Natural killer cell (primary cell): Measurements from ENCODE around the gene SPAG16. TPM values are rescaled to one million over a fixed set of nuclear protein-coding genes. Genes with fewer than 3 reads are reported as not detected.

ENCODE experiments used
- ATAC-seq, 3 donors: fragments of 150-1000 bp in 2 of 3; fragments of 200-7000 bp in 1 of 3; cut with Tn5 transposase; 1 replicate in 1 of 3; 2 replicates in 2 of 3; pipeline ENCODE4 v1.10.0; 2021; ENCODE audit warnings: mild to moderate bottlenecking in 2 of 3, moderate library complexity in 2 of 3
- DNase-seq, 2 donors: peaks; one replicate each; pipeline versions ENCODE4 v3.0.0 to v3.0.0-alpha.2; 2013 to 2021; ENCODE audit warnings: mixed read lengths in 1 of 2
- H3K27ac ChIP-seq: one replicate; pipeline ENCODE4 v1.5.1; 2013; ENCODE audit warnings: mild to moderate bottlenecking, low read length
- H3K27me3 ChIP-seq: one replicate; pipeline ENCODE4 v1.6.1; 2013; ENCODE audit warnings: low read length; ENCODE audit not compliant: control insufficient read depth, insufficient read depth
- H3K36me3 ChIP-seq: one replicate; pipeline ENCODE4 v1.6.1; 2013; ENCODE audit warnings: low read length; ENCODE audit not compliant: control insufficient read depth, insufficient read depth
- H3K4me1 ChIP-seq: one replicate; pipeline ENCODE4 v1.6.1; 2013; ENCODE audit warnings: low read length; ENCODE audit not compliant: control insufficient read depth, insufficient read depth
- H3K4me3 ChIP-seq: one replicate; pipeline ENCODE4 v1.5.1; 2013; ENCODE audit warnings: low read length
- H3K9me3 ChIP-seq: one replicate; pipeline ENCODE4 v1.6.1; 2013; ENCODE audit warnings: low read length; ENCODE audit not compliant: control insufficient read depth, insufficient read depth
- H3K27ac Mint-ChIP-seq, 2 donors: one replicate each; pipeline ENCODE4 v1.8.0; 2022; ENCODE audit warnings: mild to moderate bottlenecking in 2 of 2, mixed read lengths in 2 of 2, moderate library complexity in 1 of 2
- H3K27me3 Mint-ChIP-seq, 2 donors: one replicate each; pipeline ENCODE4 v1.8.0; 2022; ENCODE audit warnings: low read depth in 2 of 2, mixed read lengths in 2 of 2
- H3K36me3 Mint-ChIP-seq: one replicate; pipeline ENCODE4 v1.8.0; 2022; ENCODE audit warnings: mixed read lengths
- H3K4me1 Mint-ChIP-seq, 2 donors: one replicate each; pipeline ENCODE4 v1.8.0; 2022; ENCODE audit warnings: mixed read lengths in 2 of 2
- H3K4me3 Mint-ChIP-seq: one replicate; pipeline ENCODE4 v1.8.0; 2022; ENCODE audit warnings: mild to moderate bottlenecking, moderate library complexity, mixed read lengths
- H3K9me3 Mint-ChIP-seq, 2 donors: one replicate each; pipeline ENCODE4 v1.8.0; 2022; ENCODE audit warnings: mixed read lengths in 2 of 2
- CTCF ChIP-seq: fragments of 200-600 bp; IDR thresholded peaks from one replicate; pipeline ENCODE4 v1.8.0; 2022; ENCODE audit warnings: antibody characterized with exemption
- WGBS: methylation state at CpG from one replicate; pipeline ENCODE4 v1.1.7; 2013; ENCODE audit warnings: missing lambda C conversion rate; ENCODE audit not compliant: insufficient coverage; 5-methylcytosine and 5-hydroxymethylcytosine counted together
- intact Hi-C: fragments of 100-400 bp; cut with micrococcal nuclease; formaldehyde crosslinking; loops from one replicate; pipeline ENCODE4 v1.14.2; 2022
- total RNA-seq, 4 donors: library from RNA; stranded (reverse); fragments of 120-200 nt in 1 of 4; gene quantifications; one replicate each; pipeline versions ENCODE4 v1.2.3 to v1.2.4, GENCODE V29; 2013 to 2022

Gene SPAG16
- total RNA-seq, 3 donors from 2014 or later (not counting 1 experiment from before 2014, with no cell fraction given): 3.5 to 5.8 (median 4.0) TPM

- Histone ChIP-seq H3K27me3 (no peaks in the 10 kb centered on the region), H3K4me3 (no peak overlapping the region), H3K9me3 (no peaks in the 10 kb centered on the region), H3K27ac (no peak overlapping the region), H3K36me3 (no peaks in the 10 kb centered on the region), H3K4me1 (no peaks in the 10 kb centered on the region)
- intact Hi-C loops: no loop called here
- no peak overlapping the region for H3K27ac Mint-ChIP-seq
- 89% methylated on average over 2 of the region's 3 CpGs for WGBS
- H3K4me1 Mint-ChIP-seq: no peaks in the 10 kb centered on the region
- no peaks in the 10 kb centered on the region for H3K27me3 Mint-ChIP-seq
- ATAC-seq (no peak), DNase-seq (no peak)
- H3K4me3 Mint-ChIP-seq: no peak overlapping the region
- H3K36me3 Mint-ChIP-seq: no peaks in the 10 kb centered on the region
- peaks cover 6 to 9% of the 10 kb centered on the region in 2 donors for H3K9me3 Mint-ChIP-seq
- TF ChIP-seq CTCF: no peak
Observed at GRCh38 chr2:214019229-214019972, 735.1 kb downstream of the SPAG16 start.

GRCh38 chr2:214019973-214020345, 735.7 kb downstream of the SPAG16 start:
- no peak for TF ChIP-seq CTCF
- H3K9me3 Mint-ChIP-seq: peaks cover 4 to 7% of the 10 kb centered on the region in 2 donors
- intact Hi-C loops: no loop called here
- Histone ChIP-seq H3K27ac (no peak overlapping the region), H3K9me3 (no peaks in the 10 kb centered on the region), H3K4me3 (no peak overlapping the region), H3K36me3 (no peaks in the 10 kb centered on the region), H3K27me3 (no peaks in the 10 kb centered on the region), H3K4me1 (no peaks in the 10 kb centered on the region)
- no peak overlapping the region for H3K4me3 Mint-ChIP-seq
- no peaks in the 10 kb centered on the region for H3K27me3 Mint-ChIP-seq
- no peak for DNase-seq
- H3K27ac Mint-ChIP-seq: no peak overlapping the region
- 87% methylated on average over 3 of the region's 4 CpGs for WGBS
- ATAC-seq: no peak
- no peaks in the 10 kb centered on the region for H3K4me1 Mint-ChIP-seq
- no peaks in the 10 kb centered on the region for H3K36me3 Mint-ChIP-seq

GRCh38 chr2:214029190-214029589, 744.9 kb downstream of the SPAG16 start:
- Mint-ChIP-seq H3K27me3 (no peaks in the 10 kb centered on the region), H3K4me1 (no peaks in the 10 kb centered on the region), H3K9me3 (peaks cover 12 to 17% of the 10 kb centered on the region in 2 donors), H3K27ac (no peak overlapping the region), H3K36me3 (no peaks in the 10 kb centered on the region), H3K4me3 (no peak overlapping the region)
- Histone ChIP-seq H3K27me3 (no peaks in the 10 kb centered on the region), H3K9me3 (no peaks in the 10 kb centered on the region), H3K27ac (no peak overlapping the region), H3K4me3 (no peak overlapping the region), H3K4me1 (no peaks in the 10 kb centered on the region), H3K36me3 (no peaks in the 10 kb centered on the region)
- no peak for TF ChIP-seq CTCF
- ATAC-seq (no peak), DNase-seq (no peak)
- WGBS: 63% methylated on average over 2 of the region's 2 CpGs
- intact Hi-C loops: no loop called here

- DNase-seq (no peak), ATAC-seq (no peak)
- Histone ChIP-seq H3K9me3 (peaks cover 5% of the 10 kb centered on the region), H3K27ac (no peak overlapping the region), H3K4me3 (no peak overlapping the region), H3K27me3 (no peaks in the 10 kb centered on the region), H3K4me1 (no peaks in the 10 kb centered on the region), H3K36me3 (no peaks in the 10 kb centered on the region)
- no peak overlapping the region for H3K4me3 Mint-ChIP-seq
- no peak for TF ChIP-seq CTCF
- WGBS: 6% methylated on average over 1 of the region's 1 CpG
- H3K36me3 Mint-ChIP-seq: no peaks in the 10 kb centered on the region
- no peak overlapping the region for H3K27ac Mint-ChIP-seq
- H3K27me3 Mint-ChIP-seq: no peaks in the 10 kb centered on the region
- peaks cover 12 to 17% of the 10 kb centered on the region in 2 donors for H3K9me3 Mint-ChIP-seq
- intact Hi-C loops: no loop called here
- no peaks in the 10 kb centered on the region for H3K4me1 Mint-ChIP-seq
Observed at GRCh38 chr2:214031566-214031965, 747.3 kb downstream of the SPAG16 start.
